CD14-positive monocyte (primary cell): ENCODE data around the gene KIF21A. TPM values are rescaled to one million over a fixed set of nuclear protein-coding genes. Genes with fewer than 3 reads are reported as not detected.

Experiments
- DNase-seq, 3 donors: peaks; one replicate each; pipeline ENCODE4 v3.0.0-alpha.2; 2011 to 2022
- H2AFZ ChIP-seq: 2 replicates; pipeline ENCODE4 v1.6.0; 2012; ENCODE audit warnings: mild to moderate bottlenecking, low read depth, low read length, inconsistent platforms; ENCODE audit not compliant: insufficient read depth, poor library complexity, severe bottlenecking
- H3K27ac ChIP-seq, 2 donors: 1 replicate in 1 of 2; 2 replicates in 1 of 2; pipeline ENCODE4 v1.5.1; 2012 to 2013; ENCODE audit warnings: low read length in 2 of 2, control low read depth in 1 of 2, inconsistent platforms in 1 of 2, low read depth in 1 of 2, mild to moderate bottlenecking in 1 of 2
- H3K27me3 ChIP-seq, 2 donors: one replicate each; pipeline versions ENCODE4 v1.6.0 to v1.6.1; 2011 to 2013; ENCODE audit warnings: low read length in 2 of 2; ENCODE audit not compliant: control insufficient read depth in 2 of 2, insufficient read depth in 2 of 2
- H3K36me3 ChIP-seq, 2 donors: replicated peaks in 1 of 2; 1 replicate in 1 of 2; 2 replicates in 1 of 2; pipeline versions ENCODE4 v1.5.1 to v1.6.1; 2012 to 2013; ENCODE audit warnings: low read length in 2 of 2, control low read depth in 1 of 2, inconsistent platforms in 1 of 2, mild to moderate bottlenecking in 1 of 2; ENCODE audit not compliant: insufficient read depth in 2 of 2, control insufficient read depth in 1 of 2
- H3K4me1 ChIP-seq, 2 donors: 1 replicate in 1 of 2; 2 replicates in 1 of 2; pipeline versions ENCODE4 v1.5.1 to v1.6.1; 2012 to 2013; ENCODE audit warnings: low read length in 2 of 2, control low read depth in 1 of 2, inconsistent platforms in 1 of 2, mild to moderate bottlenecking in 1 of 2, moderate library complexity in 1 of 2; ENCODE audit not compliant: insufficient read depth in 2 of 2, control insufficient read depth in 1 of 2
- H3K4me2 ChIP-seq: replicated peaks from 2 replicates; pipeline ENCODE3; 2012; ENCODE audit warnings: low read length, moderate library complexity, mild to moderate bottlenecking; ENCODE audit not compliant: poor library complexity, severe bottlenecking; ENCODE audit errors: extremely low read depth
- H3K4me3 ChIP-seq, 3 experiments: fragments of 200-600 bp in 1 of 3; sonication (generic) in 1 of 3; replicated peaks in 1 of 3; 1 replicate in 2 of 3; 2 replicates in 1 of 3; pipeline ENCODE4 v1.5.1; 2011 to 2013; ENCODE audit warnings: low read length in 3 of 3, mild to moderate bottlenecking in 3 of 3, control low read depth in 2 of 3, low read depth in 2 of 3, inconsistent platforms in 1 of 3, moderate library complexity in 1 of 3
- H3K79me2 ChIP-seq: 2 replicates; pipeline ENCODE4 v1.6.0; 2012; ENCODE audit warnings: mild to moderate bottlenecking, control low read depth, inconsistent platforms, low read length, moderate library complexity; ENCODE audit not compliant: insufficient read depth
- H3K9ac ChIP-seq: 2 replicates; pipeline ENCODE4 v1.6.0; 2017; ENCODE audit warnings: low read length, mild to moderate bottlenecking; ENCODE audit not compliant: insufficient read depth, poor library complexity, severe bottlenecking
- H3K9me3 ChIP-seq, 2 donors: replicated peaks in 1 of 2; 1 replicate in 1 of 2; 2 replicates in 1 of 2; pipeline versions ENCODE4 v1.5.1 to v1.6.1; 2012 to 2013; ENCODE audit warnings: low read length in 2 of 2, control low read depth in 1 of 2; ENCODE audit not compliant: control insufficient read depth in 1 of 2, insufficient read depth in 1 of 2
- H4K20me1 ChIP-seq: 2 replicates; pipeline ENCODE4 v1.6.0; 2012; ENCODE audit warnings: mild to moderate bottlenecking, low read length, control low read depth, moderate library complexity; ENCODE audit not compliant: insufficient read depth
- H3K27ac Mint-ChIP-seq, 7 donors: one replicate each; pipeline ENCODE4 v1.8.0; 2020; ENCODE audit warnings: mild to moderate bottlenecking in 7 of 7, mixed read lengths in 7 of 7, moderate library complexity in 6 of 7, inconsistent platforms in 2 of 7
- H3K27me3 Mint-ChIP-seq, 3 donors: one replicate each; pipeline ENCODE4 v1.8.0; 2021 to 2022; ENCODE audit warnings: low read depth in 3 of 3, mild to moderate bottlenecking in 3 of 3, mixed read lengths in 3 of 3, moderate library complexity in 3 of 3, inconsistent platforms in 1 of 3
- H3K36me3 Mint-ChIP-seq, 2 donors: one replicate each; pipeline ENCODE4 v1.8.0; 2020; ENCODE audit warnings: mixed read lengths in 2 of 2, inconsistent platforms in 1 of 2, mild to moderate bottlenecking in 1 of 2
- H3K4me1 Mint-ChIP-seq: one replicate; pipeline ENCODE4 v1.8.0; 2020; ENCODE audit warnings: mild to moderate bottlenecking, mixed read lengths
- H3K4me3 Mint-ChIP-seq, 2 donors: one replicate each; pipeline ENCODE4 v1.8.0; 2020; ENCODE audit warnings: mild to moderate bottlenecking in 2 of 2, mixed read lengths in 2 of 2, moderate library complexity in 1 of 2
- H3K9me3 Mint-ChIP-seq, 7 donors: one replicate each; pipeline ENCODE4 v1.8.0; 2020 to 2022; ENCODE audit warnings: mixed read lengths in 7 of 7, mild to moderate bottlenecking in 6 of 7, moderate library complexity in 6 of 7, inconsistent platforms in 2 of 7
- CTCF ChIP-seq: fragments of 200-600 bp; IDR thresholded peaks from one replicate; pipeline ENCODE4 v1.8.0; 2022; ENCODE audit warnings: antibody characterized with exemption, mild to moderate bottlenecking
- whole genome bisulfite sequencing: methylation state at CpG from one replicate; pipeline ENCODE4 v1.1.5; 2013; ENCODE audit warnings: missing lambda C conversion rate; ENCODE audit not compliant: insufficient coverage; 5-methylcytosine and 5-hydroxymethylcytosine counted together
- intact Hi-C, 2 donors: fragments of 100-400 bp; cut with micrococcal nuclease; formaldehyde crosslinking; loops; one replicate each; pipeline versions ENCODE4 v1.15.0 to v1.15.1; 2023
- polyA plus RNA-seq, 3 donors: library from polyadenylated mRNA; depleted of rRNA in 1 of 3; unstranded in 2 of 3; stranded (reverse) in 1 of 3; fragments of 300-500 nt in 2 of 3; fragments of >200 nt in 1 of 3; fragmentation: Illumina TruSeq in 2 of 3; gene quantifications; 1 replicate in 2 of 3; 2 replicates in 1 of 3; pipeline ENCODE4 v1.2.3, GENCODE V29; 2012 to 2021

Gene KIF21A
- polyA plus RNA-seq, 3 donors: 0.03 to 0.05 TPM; not detected in 1

GRCh38 chr12:39402922-39403321 lies 40.0 kb downstream of the KIF21A start:
- Histone ChIP-seq H3K36me3 (no peaks in the 10 kb centered on the region), H3K9ac (no peak overlapping the region), H3K4me1 (no peaks in the 10 kb centered on the region), H3K9me3 (no peaks in the 10 kb centered on the region), H4K20me1 (no peaks in the 10 kb centered on the region), H3K4me2 (no peak overlapping the region), H3K4me3 (no peak overlapping the region), H2AFZ (no peak overlapping the region), H3K27ac (no peak overlapping the region), H3K27me3 (no peaks in the 10 kb centered on the region), H3K79me2 (no peaks in the 10 kb centered on the region)
- intact Hi-C loops: no loop called here
- peaks cover 0 to 1% (median 0%) of the 10 kb centered on the region in 7 donors for H3K9me3 Mint-ChIP-seq
- H3K4me3 Mint-ChIP-seq: no peak overlapping the region
- no peak overlapping the region for H3K27ac Mint-ChIP-seq
- TF ChIP-seq CTCF: no peak
- no peaks in the 10 kb centered on the region for H3K27me3 Mint-ChIP-seq
- no peaks in the 10 kb centered on the region for H3K36me3 Mint-ChIP-seq
- DNase-seq: no peak
- H3K4me1 Mint-ChIP-seq: peaks cover 2% of the 10 kb centered on the region

- Mint-ChIP-seq H3K36me3 (no peaks in the 10 kb centered on the region), H3K27me3 (no peaks in the 10 kb centered on the region), H3K4me1 (peaks cover 2% of the 10 kb centered on the region), H3K9me3 (peaks cover 0 to 3% (median 0%) of the 10 kb centered on the region in 7 donors), H3K27ac (no peak overlapping the region), H3K4me3 (no peak overlapping the region)
- DNase-seq: no peak
- H3K4me2 ChIP-seq: no peak overlapping the region
- H3K9me3 ChIP-seq: no peaks in the 10 kb centered on the region
- no CpG with 5 or more reads among the region's 2 CpGs for WGBS
- no peak overlapping the region for H3K4me3 ChIP-seq
- no peak for TF ChIP-seq CTCF
- intact Hi-C loops: no loop called here
- no peak overlapping the region for H3K9ac ChIP-seq
- no peak overlapping the region for H2AFZ ChIP-seq
- H3K27ac ChIP-seq: no peak overlapping the region
- no peaks in the 10 kb centered on the region for H3K4me1 ChIP-seq
- H3K27me3 ChIP-seq: no peaks in the 10 kb centered on the region
- H3K36me3 ChIP-seq: no peaks in the 10 kb centered on the region
- H3K79me2 ChIP-seq: no peaks in the 10 kb centered on the region
- no peaks in the 10 kb centered on the region for H4K20me1 ChIP-seq
Observed at GRCh38 chr12:39401459-39401858, 41.5 kb downstream of the KIF21A start.
